GM12892 (cell line): ENCODE results near the gene GSDMA.

Source experiments
- POLR2A ChIP-seq: IDR thresholded peaks from 2 replicates; pipeline ENCODE4 v1.6.1; 2011; ENCODE audit warnings: low read depth, low read length, control low read depth
- POLR2AphosphoS5 ChIP-seq: IDR thresholded peaks from 2 replicates; pipeline ENCODE4 v1.6.1; 2011; ENCODE audit warnings: low read depth, low read length, control low read depth
- TAF1 ChIP-seq: IDR thresholded peaks from 2 replicates; pipeline ENCODE4 v1.6.1; 2011; ENCODE audit warnings: low read depth, mild to moderate bottlenecking, control low read depth, low read length, borderline replicate concordance

DNA sequence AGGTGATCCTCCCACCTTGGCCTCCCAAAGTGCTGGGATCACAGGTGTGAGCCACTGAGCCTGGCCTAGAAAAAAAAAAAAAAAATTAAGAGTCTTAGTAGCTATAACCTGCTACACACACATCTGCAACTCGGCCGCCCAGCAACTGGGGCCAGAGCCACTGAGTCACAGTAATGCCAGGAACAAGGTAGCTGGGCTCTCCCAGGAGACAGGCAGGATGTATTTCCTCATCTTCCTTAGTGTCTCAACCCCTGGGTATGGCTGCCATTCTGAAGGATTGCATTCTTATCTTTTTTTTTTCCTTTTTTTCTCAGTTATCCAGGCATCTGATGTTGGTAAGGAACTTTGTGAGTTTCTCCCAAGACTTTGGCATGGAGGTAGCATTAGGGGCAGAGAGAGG, 10.7 kb downstream of the GSDMA start:
- TF ChIP-seq POLR2AphosphoS5 = no peak
- no peak for TF ChIP-seq POLR2A
- TF ChIP-seq TAF1 = no peak
